ENCODE measurements around the gene RASGEF1B. TPM values are rescaled to one million over a fixed set of nuclear protein-coding genes. Genes with fewer than 3 reads are reported as not detected.

RASGEF1B gene
- total and polyA plus RNA-seq, 2 of the 4 experiments (the other 2 are of a cell fraction), result 0.09 to 0.36 TPM

DNA sequence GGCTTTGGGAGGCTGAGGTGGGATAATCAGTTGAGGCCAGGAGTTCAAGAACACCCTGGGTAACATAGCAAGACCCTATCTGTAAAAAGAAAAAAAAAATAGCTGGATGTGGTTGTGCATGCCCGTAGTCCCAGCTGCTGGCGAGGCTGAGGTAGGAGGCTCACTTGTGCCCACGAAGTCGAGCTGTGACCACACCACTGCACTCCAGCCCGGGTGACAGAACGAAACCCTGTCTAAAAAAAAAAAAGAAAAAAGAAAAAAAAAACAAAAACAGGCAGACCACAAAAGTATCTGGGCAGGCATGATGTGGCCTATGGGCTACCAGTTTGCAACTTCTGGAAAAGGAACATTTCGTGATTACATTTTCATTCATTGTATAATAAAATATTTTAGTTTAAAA is 38.1 kb upstream of the RASGEF1B start:
- TF ChIP-seq SMC3 (IDR thresholded peaks at IDR 0.05; ENCODE audit: low read depth, low read length) (no peak), CHD1 (IDR thresholded peaks at IDR 0.05; ENCODE audit: low read depth, low read length) (no peak), RCOR1 (IDR thresholded peaks at IDR 0.05; ENCODE audit: insufficient replicate concordance, low read length) (no peak), CEBPB (IDR thresholded peaks at IDR 0.05; ENCODE audit: low read depth, low read length) (no peak), RFX5 (IDR thresholded peaks at IDR 0.05; ENCODE audit: low read depth, low read length) (no peak), RAD21 (IDR thresholded peaks at IDR 0.05; ENCODE audit: low read length) (no peak), NFE2L2 (IDR thresholded peaks at IDR 0.05; ENCODE audit: low read depth, low read length) (no peak), BHLHE40 (IDR thresholded peaks at IDR 0.05; ENCODE audit: low read depth, low read length) (no peak)
- TF ChIP-seq, protein P1, sequence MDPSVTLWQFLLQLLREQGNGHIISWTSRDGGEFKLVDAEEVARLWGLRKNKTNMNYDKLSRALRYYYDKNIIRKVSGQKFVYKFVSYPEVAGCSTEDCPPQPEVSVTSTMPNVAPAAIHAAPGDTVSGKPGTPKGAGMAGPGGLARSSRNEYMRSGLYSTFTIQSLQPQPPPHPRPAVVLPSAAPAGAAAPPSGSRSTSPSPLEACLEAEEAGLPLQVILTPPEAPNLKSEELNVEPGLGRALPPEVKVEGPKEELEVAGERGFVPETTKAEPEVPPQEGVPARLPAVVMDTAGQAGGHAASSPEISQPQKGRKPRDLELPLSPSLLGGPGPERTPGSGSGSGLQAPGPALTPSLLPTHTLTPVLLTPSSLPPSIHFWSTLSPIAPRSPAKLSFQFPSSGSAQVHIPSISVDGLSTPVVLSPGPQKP (IDR thresholded peaks at IDR 0.05; ENCODE audit: borderline replicate concordance, low read depth, low read length), result no peak
- TF ChIP-seq, protein P2, sequence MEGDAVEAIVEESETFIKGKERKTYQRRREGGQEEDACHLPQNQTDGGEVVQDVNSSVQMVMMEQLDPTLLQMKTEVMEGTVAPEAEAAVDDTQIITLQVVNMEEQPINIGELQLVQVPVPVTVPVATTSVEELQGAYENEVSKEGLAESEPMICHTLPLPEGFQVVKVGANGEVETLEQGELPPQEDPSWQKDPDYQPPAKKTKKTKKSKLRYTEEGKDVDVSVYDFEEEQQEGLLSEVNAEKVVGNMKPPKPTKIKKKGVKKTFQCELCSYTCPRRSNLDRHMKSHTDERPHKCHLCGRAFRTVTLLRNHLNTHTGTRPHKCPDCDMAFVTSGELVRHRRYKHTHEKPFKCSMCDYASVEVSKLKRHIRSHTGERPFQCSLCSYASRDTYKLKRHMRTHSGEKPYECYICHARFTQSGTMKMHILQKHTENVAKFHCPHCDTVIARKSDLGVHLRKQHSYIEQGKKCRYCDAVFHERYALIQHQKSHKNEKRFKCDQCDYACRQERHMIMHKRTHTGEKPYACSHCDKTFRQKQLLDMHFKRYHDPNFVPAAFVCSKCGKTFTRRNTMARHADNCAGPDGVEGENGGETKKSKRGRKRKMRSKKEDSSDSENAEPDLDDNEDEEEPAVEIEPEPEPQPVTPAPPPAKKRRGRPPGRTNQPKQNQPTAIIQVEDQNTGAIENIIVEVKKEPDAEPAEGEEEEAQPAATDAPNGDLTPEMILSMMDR (conservative IDR thresholded peaks at IDR 0.05; ENCODE audit: low read depth, low read length), result no peak
- WGBS, 2 experiments (ENCODE audit: extremely low coverage in 2 of 2, insufficient read length in 1 of 2), result no CpG with 5 or more reads among the region's 7 CpGs
- Histone ChIP-seq H3K4ac (ENCODE audit: low read depth, low read length) (no peak overlapping the region), H3K18ac (ENCODE audit: low read depth, low read length) (no peak overlapping the region), H3K56ac (ENCODE audit: extremely low read depth, insufficient read depth, low read length) (no peak overlapping the region), H2BK15ac (ENCODE audit: low read depth, low read length) (no peak overlapping the region), H3K27ac (ENCODE audit: insufficient read depth, low read length) (no peak overlapping the region), H3K9ac (ENCODE audit: low read depth, low read length) (no peak overlapping the region), H3K4me3 (ENCODE audit: insufficient read depth, low read depth, low read length) (no peak overlapping the region), H3K9me1 (ENCODE audit: insufficient read depth, low read length) (no peaks in the 10 kb centered on the region), H2BK20ac (ENCODE audit: low read depth, low read length) (no peak overlapping the region), H2BK120ac (ENCODE audit: low read depth, low read length) (no peak overlapping the region), H3K23ac (ENCODE audit: low read depth, low read length) (no peak overlapping the region), H2BK5ac (ENCODE audit: low read depth, low read length, poor library complexity, severe bottlenecking) (no peak overlapping the region), H3K9me3 (ENCODE audit: control insufficient read depth, insufficient read depth, low read length) (no peaks in the 10 kb centered on the region), H4K5ac (ENCODE audit: low read depth, low read length) (no peak overlapping the region), H3K4me1 (ENCODE audit: control insufficient read depth, insufficient read depth, low read length) (no peaks in the 10 kb centered on the region), H2AK9ac (replicated peaks; ENCODE audit: low read depth, low read length, poor library complexity) (no peak overlapping the region), H4K20me1 (ENCODE audit: insufficient read depth, low read length) (no peaks in the 10 kb centered on the region), H3K36me3 (ENCODE audit: control insufficient read depth, insufficient read depth, low read length) (no peaks in the 10 kb centered on the region), H3K79me1 (ENCODE audit: low read depth in 1 of 2, low read length in 2 of 2) (no peaks in the 10 kb centered on the region), H3K27me3 (ENCODE audit: control insufficient read depth, insufficient read depth, low read length) (peaks cover 3% of the 10 kb centered on the region; the same call in 1 of the 2 replicates), H4K91ac (ENCODE audit: insufficient read depth, low read depth, low read length) (no peak overlapping the region), H3K14ac (replicated peaks; ENCODE audit: low read depth, low read length) (no peak overlapping the region), H2AFZ (replicated peaks; ENCODE audit: low read length, poor library complexity) (no peak overlapping the region), H2AK5ac (ENCODE audit: low read depth, low read length) (no peak overlapping the region), H3K4me2 (ENCODE audit: low read depth, low read length) (no peak overlapping the region), H4K8ac (ENCODE audit: low read depth in 2 of 2, low read length in 2 of 2) (no peak overlapping the region)
- dilution Hi-C loops (cut with HindIII; ENCODE audit: low sequenced_read_pairs, unreplicated experiment), result no loop called here
- ATAC-seq (ENCODE audit: low read depth) (no peak), DNase-seq (no peak)
- BruUV-seq (replicated peaks), result no TSS peak
- ChIA-PET CTCF (no interaction called here), POLR2A (ENCODE audit: unreplicated experiment) (interaction anchor here (0.5 kb wide), 1 partner anchor 468 kb away, joined by 4 read pairs; no protein-coding TSS in a partner anchor)
- in situ Hi-C loops (cut with MboI; ENCODE audit: low sequenced_read_pairs), result no loop called here
- intact Hi-C loops (cut with micrococcal nuclease), result no loop called here

Measured in IMR-90 (cell line).